A172 (cell line): ENCODE results near the gene SPRYD7. TPM values are rescaled to one million over a fixed set of nuclear protein-coding genes. Genes with fewer than 3 reads are reported as not detected.

Source experiments
- total RNA-seq: library from RNA; depleted of rRNA; stranded (reverse); fragments of >200 nt; shearing (Covaris generic); gene quantifications from 2 replicates; pipeline ENCODE4 v1.2.3, GENCODE V29; 2014; rRNA removed

SPRYD7 gene
- total RNA-seq, 1 experiment from 2014 or later: 19.2 TPM

Other genes starting within 250 kb of the SPRYD7 start
- gene EBPL, start 244.9 kb downstream of the SPRYD7 start, total RNA-seq: 123 and 133 TPM in 2 replicates
- 41.3 and 41.7 TPM in 2 replicates for gene KPNA3, start 143.7 kb downstream of the SPRYD7 start, total RNA-seq
- 26.8 and 28.6 TPM in 2 replicates for gene TRIM13, start 60.7 kb upstream of the SPRYD7 start, total RNA-seq
- 0.47 and 2.6 TPM in 2 replicates for gene KCNRG, start 79.1 kb upstream of the SPRYD7 start, total RNA-seq